GM13977 (cell line): ENCODE measurements around the gene GINM1.

Experiments used
- DNase-seq: peaks from one replicate; pipeline ENCODE4 v3.0.0; 2012; ENCODE audit warnings: low spot score
- in situ Hi-C: fragments of 300-500 bp; cut with MboI; formaldehyde crosslinking; loops from one replicate; pipeline ENCODE4 v1.12.0; 2022; ENCODE audit warnings: low sequenced_read_pairs, low pct_unique_long_range_greater_than_20kb, mixed read lengths, inconsistent platforms; ENCODE audit not compliant: unreplicated experiment
- TF ChIP-seq, protein P1 (sequence below): IDR thresholded peaks from 2 replicates; pipeline ENCODE4 v1.5.1; 2012; ENCODE audit warnings: mild to moderate bottlenecking, control low read depth; ENCODE audit not compliant: insufficient read depth; ENCODE audit errors: extremely low read depth, missing control alignments

Gene GINM1

DNA sequence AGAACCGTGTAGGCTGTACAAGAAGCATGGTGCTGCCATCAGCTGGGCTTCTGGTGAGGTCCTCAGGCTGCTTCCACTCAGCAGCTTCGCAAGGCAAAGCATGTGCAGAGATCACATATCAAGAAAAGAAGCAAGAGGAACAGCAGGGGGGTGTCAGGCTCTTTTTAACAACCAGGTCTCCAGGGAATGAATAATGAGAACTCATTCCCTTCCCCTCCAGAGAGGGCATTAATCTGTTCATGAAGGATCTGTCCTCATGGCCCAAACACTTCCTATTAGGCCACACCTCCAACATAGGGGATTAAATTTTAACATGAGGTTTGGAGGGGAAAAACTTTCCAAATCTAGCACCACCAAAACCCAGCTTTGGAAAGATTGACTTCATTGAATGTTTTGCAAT lies 20.0 kb downstream of the GINM1 start:
- in situ Hi-C loops = no loop called here
- TF ChIP-seq, protein P1, sequence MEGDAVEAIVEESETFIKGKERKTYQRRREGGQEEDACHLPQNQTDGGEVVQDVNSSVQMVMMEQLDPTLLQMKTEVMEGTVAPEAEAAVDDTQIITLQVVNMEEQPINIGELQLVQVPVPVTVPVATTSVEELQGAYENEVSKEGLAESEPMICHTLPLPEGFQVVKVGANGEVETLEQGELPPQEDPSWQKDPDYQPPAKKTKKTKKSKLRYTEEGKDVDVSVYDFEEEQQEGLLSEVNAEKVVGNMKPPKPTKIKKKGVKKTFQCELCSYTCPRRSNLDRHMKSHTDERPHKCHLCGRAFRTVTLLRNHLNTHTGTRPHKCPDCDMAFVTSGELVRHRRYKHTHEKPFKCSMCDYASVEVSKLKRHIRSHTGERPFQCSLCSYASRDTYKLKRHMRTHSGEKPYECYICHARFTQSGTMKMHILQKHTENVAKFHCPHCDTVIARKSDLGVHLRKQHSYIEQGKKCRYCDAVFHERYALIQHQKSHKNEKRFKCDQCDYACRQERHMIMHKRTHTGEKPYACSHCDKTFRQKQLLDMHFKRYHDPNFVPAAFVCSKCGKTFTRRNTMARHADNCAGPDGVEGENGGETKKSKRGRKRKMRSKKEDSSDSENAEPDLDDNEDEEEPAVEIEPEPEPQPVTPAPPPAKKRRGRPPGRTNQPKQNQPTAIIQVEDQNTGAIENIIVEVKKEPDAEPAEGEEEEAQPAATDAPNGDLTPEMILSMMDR = no peak
- DNase-seq = no peak

DNA sequence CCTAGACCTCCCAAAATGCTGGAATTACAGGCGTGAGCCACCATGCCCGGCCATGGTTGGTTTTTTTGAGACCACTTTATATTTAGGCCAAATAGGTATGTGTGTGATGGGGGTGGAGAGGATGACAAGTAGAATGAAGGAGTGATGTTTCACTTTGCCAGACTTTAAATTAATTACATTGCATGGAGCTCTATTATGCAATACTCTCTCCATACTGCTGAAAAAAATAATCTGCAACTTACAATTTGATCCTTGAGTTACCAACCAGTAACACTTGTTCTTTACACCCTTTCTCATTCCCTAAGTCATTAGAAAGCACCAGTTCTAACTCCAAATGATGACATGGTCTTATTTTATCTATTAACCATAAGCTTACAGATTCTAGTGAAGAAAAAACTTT lies 26.8 kb downstream of the GINM1 start:
- in situ Hi-C loops = no loop called here
- TF ChIP-seq, protein P1 = no peak
- DNase-seq = no peak

DNA sequence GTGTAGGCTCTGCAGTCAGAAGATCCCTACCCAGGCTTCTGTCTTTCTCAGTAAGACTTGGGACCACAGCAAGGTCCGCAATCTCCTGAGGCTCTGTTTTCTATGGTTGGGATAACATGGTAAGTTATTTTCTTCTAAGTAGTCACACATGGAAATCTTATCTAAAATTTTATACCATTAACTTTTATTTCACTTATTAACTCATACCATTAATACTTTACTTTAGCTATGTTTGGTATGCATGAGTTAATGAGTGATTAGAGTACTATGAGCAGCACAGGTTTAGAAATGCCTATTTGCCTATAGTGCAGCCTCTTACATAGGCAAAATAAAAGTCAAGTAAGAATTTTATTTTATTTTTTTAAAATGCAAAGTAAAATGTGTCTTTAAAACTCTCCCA lies 27.2 kb downstream of the GINM1 start:
- in situ Hi-C loops = no loop called here
- DNase-seq = no peak
- TF ChIP-seq, protein P1 = no peak

DNA sequence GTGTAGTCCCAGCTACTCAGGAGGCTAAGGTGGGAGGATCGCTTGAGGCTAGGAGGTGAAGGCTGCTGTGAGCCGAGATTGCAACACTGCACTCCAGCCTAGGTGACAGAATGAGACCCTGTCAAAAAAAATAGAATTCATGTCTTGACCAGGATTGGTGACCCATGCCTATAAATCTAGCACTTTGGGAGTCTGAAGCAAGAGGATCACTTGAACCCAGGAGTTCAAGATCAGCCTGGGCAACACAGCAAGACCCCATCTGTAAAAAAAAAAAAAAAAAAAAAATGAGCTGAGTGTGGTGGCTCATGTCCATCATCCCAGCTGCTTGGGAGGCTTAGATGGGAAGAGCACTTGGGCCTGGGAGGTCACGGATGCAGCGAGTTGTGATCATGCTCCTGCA lies 34.3 kb downstream of the GINM1 start:
- in situ Hi-C loops = no loop called here
- DNase-seq = no peak
- TF ChIP-seq, protein P1 = no peak

DNA sequence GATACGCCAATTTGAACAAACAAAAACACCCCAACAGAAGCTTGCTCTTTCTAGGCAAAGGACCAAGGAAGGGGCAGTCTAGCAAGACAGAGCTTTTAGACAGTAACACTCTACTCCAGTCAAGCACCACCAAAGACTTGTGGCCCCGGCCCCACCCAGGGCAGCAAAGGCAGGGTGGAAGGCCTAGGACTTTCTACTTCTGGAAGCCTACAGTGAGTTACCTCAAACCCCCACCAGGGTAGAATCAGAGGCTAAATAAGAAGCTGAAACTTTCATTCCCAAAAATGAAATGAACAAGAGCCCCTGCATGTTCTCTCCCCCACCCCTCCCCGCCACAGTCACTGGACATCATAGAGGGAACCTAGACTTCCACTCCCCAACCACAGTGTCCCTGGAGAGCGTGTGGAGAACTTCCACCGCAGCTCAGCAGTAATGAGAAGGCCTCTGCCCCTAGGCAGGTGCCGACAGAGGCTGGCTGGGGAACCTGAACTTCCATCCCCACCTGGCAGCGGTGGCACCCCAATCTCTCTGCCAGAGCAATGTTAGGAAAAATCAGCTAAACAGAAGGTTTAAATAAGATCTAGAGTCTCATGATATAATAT lies 42.3 kb downstream of the GINM1 start:
- no peak for DNase-seq
- in situ Hi-C loops = no loop called here
- TF ChIP-seq, protein P1 = no peak

DNA sequence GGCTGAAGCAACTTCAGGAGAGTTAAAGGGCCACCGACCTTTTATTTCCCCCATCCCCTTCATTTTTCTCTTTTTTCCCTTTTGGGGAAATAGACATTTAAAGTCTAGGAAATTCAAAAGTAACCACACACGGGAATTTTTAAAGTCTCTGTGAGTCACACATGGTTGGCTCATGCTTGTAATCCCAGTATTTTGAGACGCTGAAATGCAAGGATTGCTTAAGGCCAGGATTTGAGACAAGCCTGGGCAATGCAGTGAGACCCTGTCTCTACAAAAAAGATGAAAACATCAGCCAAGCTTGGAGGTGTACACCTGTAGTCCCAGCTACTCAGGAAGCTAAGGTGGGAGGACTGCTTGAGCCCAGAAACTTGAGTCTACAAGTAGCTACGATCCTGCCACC lies 48.2 kb downstream of the GINM1 start:
- DNase-seq = no peak
- TF ChIP-seq, protein P1 = no peak

DNA sequence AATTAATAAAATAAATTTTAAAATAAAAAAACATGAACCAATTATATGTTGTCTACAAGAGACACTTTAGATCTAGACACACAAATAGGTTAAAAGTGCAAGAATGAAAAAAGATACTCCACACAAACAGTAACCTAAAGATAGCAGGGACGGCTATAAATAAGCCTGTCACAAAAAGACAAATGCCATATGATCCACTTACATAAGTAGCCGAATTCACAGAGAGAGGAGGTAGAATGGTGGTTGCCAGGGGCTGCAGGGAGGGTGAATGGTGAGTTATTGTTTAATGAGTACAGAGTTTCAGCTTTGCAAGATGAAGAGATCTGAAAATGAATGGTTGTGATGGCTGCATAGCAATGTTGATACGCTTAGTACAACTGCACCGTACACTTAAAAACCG lies 49.6 kb downstream of the GINM1 start:
- TF ChIP-seq, protein P1 = no peak
- in situ Hi-C loops = no loop called here
- DNase-seq = no peak

More for the DNA sequence above, 48.2 kb downstream of the GINM1 start:
- in situ Hi-C loops = no loop called here
